CD4-positive, alpha-beta T cell (primary cell): ENCODE measurements around the gene CAGE1. TPM values are rescaled to one million over a fixed set of nuclear protein-coding genes. Genes with fewer than 3 reads are reported as not detected.
A peak's percentile ranks its signal among the peaks of the same experiment; 100 is the strongest.

Source experiments
- ATAC-seq: fragments of 200-7000 bp; cut with Tn5 transposase; one replicate; pipeline ENCODE4 v1.10.0; 2022; ENCODE audit warnings: mild to moderate bottlenecking; ENCODE audit not compliant: poor library complexity
- CTCF ChIA-PET: fragments of 350-600 bp; sonication (Branson Sonifier 250); formaldehyde crosslinking; loops from one replicate; lab custom pipeline; 2021; ENCODE audit warnings: antibody characterized with exemption, inconsistent platforms; lab: Charles Lee
- POLR2A ChIA-PET: fragments of 350-600 bp; sonication (Branson Sonifier 250); formaldehyde crosslinking; loops from one replicate; lab custom pipeline; 2021; ENCODE audit warnings: antibody characterized with exemption, inconsistent platforms; lab: Charles Lee
- DNase-seq, 14 experiments: peaks; one replicate each; pipeline ENCODE4 v3.0.0-alpha.2; 2013 to 2020; ENCODE audit warnings: mixed read lengths in 2 of 14
- H3K27ac ChIP-seq, 2 donors: one replicate each; pipeline versions ENCODE4 v1.5.1 to v1.7.0; 2013; ENCODE audit warnings: low read length in 2 of 2, low read depth in 1 of 2, mild to moderate bottlenecking in 1 of 2
- H3K27me3 ChIP-seq, 2 experiments: 1 replicate in 1 of 2; 2 replicates in 1 of 2; pipeline versions ENCODE4 v1.6.1 to v1.7.0; 2013; ENCODE audit warnings: low read length in 2 of 2, control low read depth in 1 of 2, mild to moderate bottlenecking in 1 of 2, moderate library complexity in 1 of 2; ENCODE audit not compliant: insufficient read depth in 2 of 2, control insufficient read depth in 1 of 2
- H3K36me3 ChIP-seq: one replicate; pipeline ENCODE4 v1.6.1; 2013; ENCODE audit warnings: low read length, control low read depth; ENCODE audit not compliant: insufficient read depth
- H3K4me1 ChIP-seq: one replicate; pipeline ENCODE4 v1.6.1; 2013; ENCODE audit warnings: low read length, control low read depth; ENCODE audit not compliant: insufficient read depth
- H3K4me3 ChIP-seq: one replicate; pipeline ENCODE4 v1.5.1; 2013; ENCODE audit warnings: mild to moderate bottlenecking, low read length, moderate library complexity
- H3K9me3 ChIP-seq, 2 experiments: 1 replicate in 1 of 2; 2 replicates in 1 of 2; pipeline versions ENCODE4 v1.6.1 to v1.7.0; 2013; ENCODE audit warnings: low read length in 2 of 2, mild to moderate bottlenecking in 2 of 2, control low read depth in 1 of 2, moderate library complexity in 1 of 2; ENCODE audit not compliant: control insufficient read depth in 1 of 2, insufficient read depth in 1 of 2
- H3K27ac Mint-ChIP-seq: one replicate; pipeline ENCODE4 v1.8.0; 2020; ENCODE audit warnings: mixed read lengths
- H3K27me3 Mint-ChIP-seq: one replicate; pipeline ENCODE4 v1.8.0; 2021; ENCODE audit warnings: mixed read lengths
- H3K36me3 Mint-ChIP-seq: one replicate; pipeline ENCODE4 v1.8.0; 2021; ENCODE audit warnings: low read depth, mixed read lengths
- H3K4me1 Mint-ChIP-seq: one replicate; pipeline ENCODE4 v1.8.0; 2021; ENCODE audit warnings: low read depth, mixed read lengths
- H3K4me3 Mint-ChIP-seq: one replicate; pipeline ENCODE4 v1.8.0; 2020; ENCODE audit warnings: mild to moderate bottlenecking, mixed read lengths
- H3K9me3 Mint-ChIP-seq: one replicate; pipeline ENCODE4 v1.8.0; 2020; ENCODE audit warnings: mixed read lengths
- CTCF ChIP-seq: fragments of 200-600 bp; IDR thresholded peaks from one replicate; pipeline ENCODE4 v1.8.0; 2022; ENCODE audit warnings: antibody characterized with exemption, mild to moderate bottlenecking
- intact Hi-C, 2 experiments: fragments of 100-400 bp; cut with DNase I in 1 of 2; cut with micrococcal nuclease in 1 of 2; formaldehyde crosslinking; loops; one replicate each; pipeline versions ENCODE4 v1.15.1 to v1.9.0; 2023 to 2025; cut with DNase I, micrococcal nuclease
- total RNA-seq, 174 experiments: library from RNA in 2 of 174; stranded (reverse) in 2 of 174; gene quantifications; one replicate each; pipeline ENCODE4 v1.2.3 and lab custom pipeline; 2021 to 2026

Gene CAGE1
- total RNA-seq, 2 experiments from 2014 or later = 0.38 to 0.39 TPM

- Histone ChIP-seq H3K27me3 (no peaks in the 10 kb centered on the region), H3K9me3 (no peaks in the 10 kb centered on the region), H3K4me1 (peaks cover 28% of the 10 kb centered on the region), H3K27ac (peak overlapping the region; percentile 98 to 99), H3K4me3 (peak overlapping the region; percentile 80), H3K36me3 (peaks cover 15% of the 10 kb centered on the region)
- H3K36me3 Mint-ChIP-seq = peaks cover 40% of the 10 kb centered on the region
- no peak for TF ChIP-seq CTCF
- intact Hi-C loops = loop anchor here in 1 of 2 experiments (2.0 to 10.0 kb wide), 4 partner anchors 78 to 1044 kb away; partner anchors contain the start of genes SLC35B3 and SSR1
- H3K9me3 Mint-ChIP-seq = no peaks in the 10 kb centered on the region
- H3K27me3 Mint-ChIP-seq = no peaks in the 10 kb centered on the region
- peak; percentile 16 for ATAC-seq
- POLR2A ChIA-PET = interaction anchor here (0.5 to 4.0 kb wide), 11 partner anchors 9 to 713 kb away, joined by 3 to 48 read pairs (median 4); partner anchors contain the start of genes BLOC1S5, EEF1E1, SNRNP48 and SSR1
- CTCF ChIA-PET = interaction anchor here (0.5 to 2.8 kb wide), 3 partner anchors 76 to 388 kb away, joined by 3 to 11 read pairs (median 3); partner anchors contain the start of gene SSR1
- peaks cover 43% of the 10 kb centered on the region for H3K4me1 Mint-ChIP-seq
- peak overlapping the region; percentile 98 for H3K27ac Mint-ChIP-seq
- peak in 5 of 14 experiments; percentile 1 to 82 (median 52) for DNase-seq
- H3K4me3 Mint-ChIP-seq = peak overlapping the region; percentile 93
Measured at GRCh38 chr6:7390226-7390878, 810 bp upstream of the CAGE1 start.

GRCh38 chr6:7389162-7389450, 436 bp downstream of the CAGE1 start:
- peak overlapping the region; percentile 98 to 99 for H3K27ac ChIP-seq
- Mint-ChIP-seq H3K4me3 (peak overlapping the region; percentile 93), H3K9me3 (no peaks in the 10 kb centered on the region), H3K27me3 (no peaks in the 10 kb centered on the region), H3K36me3 (peaks cover 30% of the 10 kb centered on the region), H3K27ac (peak overlapping the region; percentile 98), H3K4me1 (peaks cover 43% of the 10 kb centered on the region)
- POLR2A ChIA-PET = interaction anchor here (0.7 to 4.0 kb wide), 9 partner anchors 8 to 713 kb away, joined by 3 to 48 read pairs (median 3); partner anchors contain the start of genes EEF1E1, SNRNP48 and SSR1
- no peak for ATAC-seq
- DNase-seq = no peak
- H3K4me1 ChIP-seq = peaks cover 28% of the 10 kb centered on the region
- H3K4me3 ChIP-seq = peak overlapping the region; percentile 80
- CTCF ChIA-PET = interaction anchor here (2.8 kb wide), 1 partner anchor 75 kb away, joined by 11 read pairs; the partner anchor contains the start of gene SSR1
- peaks cover 7% of the 10 kb centered on the region for H3K36me3 ChIP-seq
- no peaks in the 10 kb centered on the region for H3K27me3 ChIP-seq
- intact Hi-C loops = loop anchor here (1.0 to 10.0 kb wide), 4 partner anchors 76 to 526 kb away; partner anchors contain the start of genes SNRNP48 (in 2 of the 2), SSR1 (in 1 of the 2) and TXNDC5 (in 1 of the 2)
- H3K9me3 ChIP-seq = no peaks in the 10 kb centered on the region
- TF ChIP-seq CTCF = no peak

DNA sequence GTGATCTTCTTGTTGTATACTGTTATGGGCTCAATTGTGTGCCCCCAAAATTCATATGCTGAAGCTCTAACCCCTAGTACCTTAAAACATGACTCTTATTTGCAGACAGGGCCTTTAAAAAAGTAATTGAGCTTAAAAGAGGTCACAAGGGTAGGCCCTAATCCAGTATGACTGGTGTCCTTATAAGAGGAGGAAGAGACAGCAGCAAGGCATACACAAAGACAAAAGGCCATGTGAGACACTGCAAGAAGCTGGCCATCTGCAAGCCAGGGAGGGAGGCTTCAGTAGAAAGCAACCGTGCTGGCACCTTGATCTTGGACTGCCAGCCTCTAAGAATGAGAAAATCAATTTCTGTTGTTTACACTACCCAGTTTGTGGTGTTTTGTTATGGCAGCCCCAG, 8.4 kb downstream of the CAGE1 start:
- Histone ChIP-seq H3K27me3 (no peaks in the 10 kb centered on the region), H3K4me1 (no peaks in the 10 kb centered on the region), H3K27ac (no peak overlapping the region), H3K36me3 (no peaks in the 10 kb centered on the region), H3K4me3 (no peak overlapping the region), H3K9me3 (no peaks in the 10 kb centered on the region)
- POLR2A ChIA-PET = interaction anchor here (0.7 kb wide), 1 partner anchor 8 kb away, joined by 3 read pairs; the partner anchor contains the start of genes CAGE1 and RIOK1
- no peaks in the 10 kb centered on the region for H3K36me3 Mint-ChIP-seq
- H3K4me3 Mint-ChIP-seq = no peak overlapping the region
- no peak overlapping the region for H3K27ac Mint-ChIP-seq
- ATAC-seq (no peak), DNase-seq (no peak)
- no peaks in the 10 kb centered on the region for H3K4me1 Mint-ChIP-seq
- peaks cover 4% of the 10 kb centered on the region for H3K27me3 Mint-ChIP-seq
- TF ChIP-seq CTCF = no peak
- CTCF ChIA-PET = no interaction called here
- H3K9me3 Mint-ChIP-seq = no peaks in the 10 kb centered on the region
- intact Hi-C loops = loop anchor here (10.0 kb wide), 2 partner anchors 214 to 534 kb away; partner anchors contain the start of genes SNRNP48 (in 1 of the 2) and TXNDC5 (in 1 of the 2)
